ENCODE data around the gene ATP6V0A4. TPM values are rescaled to one million over a fixed set of nuclear protein-coding genes. Genes with fewer than 3 reads are reported as not detected.

ATP6V0A4 gene
- total RNA-seq, 1 experiment from 2014 or later = not detected

GRCh38 chr7:138726288-138726687 lies 71.7 kb downstream of the ATP6V0A4 start:
- H3K9ac ChIP-seq (ENCODE audit: low read length) = no peak overlapping the region
- H3K27me3 ChIP-seq (ENCODE audit: low read length) = no peaks in the 10 kb centered on the region
- H3K4me1 ChIP-seq (ENCODE audit: low read length) = no peaks in the 10 kb centered on the region
- no peak overlapping the region for H3K4me3 ChIP-seq (ENCODE audit: low read length)
- H3K9me3 ChIP-seq (ENCODE audit: low read length) = no peaks in the 10 kb centered on the region
- no peak overlapping the region for H3K4me2 ChIP-seq (ENCODE audit: low read depth, low read length, poor library complexity, severe bottlenecking)
- H3K36me3 ChIP-seq (ENCODE audit: insufficient read depth, low read length) = no peaks in the 10 kb centered on the region
- no peaks in the 10 kb centered on the region for H4K20me1 ChIP-seq (ENCODE audit: insufficient read depth, low read depth, low read length)
- H3K27ac ChIP-seq (ENCODE audit: low read length) = no peak overlapping the region
- no peak for DNase-seq
- no peaks in the 10 kb centered on the region for H3K79me2 ChIP-seq (ENCODE audit: low read length)
- no peak overlapping the region for H2AFZ ChIP-seq (ENCODE audit: low read length)
- H3K9me2 ChIP-seq (replicated peaks; ENCODE audit: insufficient read depth, low read length) = no peaks in the 10 kb centered on the region

GRCh38 chr7:138720286-138720685 lies 77.7 kb downstream of the ATP6V0A4 start:
- DNase-seq = no peak
- H3K36me3 ChIP-seq (ENCODE audit: insufficient read depth, low read length) = no peaks in the 10 kb centered on the region
- H4K20me1 ChIP-seq (ENCODE audit: insufficient read depth, low read depth, low read length) = no peaks in the 10 kb centered on the region

GRCh38 chr7:138716889-138717288 lies 81.1 kb downstream of the ATP6V0A4 start:
- H3K9me3 ChIP-seq (ENCODE audit: low read length) = no peaks in the 10 kb centered on the region

More at GRCh38 chr7:138720286-138720685, 77.7 kb downstream of the ATP6V0A4 start:
- H3K4me1 ChIP-seq (ENCODE audit: low read length) = no peaks in the 10 kb centered on the region
- H3K4me3 ChIP-seq (ENCODE audit: low read length) = no peak overlapping the region
- no peak overlapping the region for H3K9ac ChIP-seq (ENCODE audit: low read length)
- H3K9me2 ChIP-seq (replicated peaks; ENCODE audit: insufficient read depth, low read length) = no peaks in the 10 kb centered on the region
- no peaks in the 10 kb centered on the region for H3K27me3 ChIP-seq (ENCODE audit: low read length)
- H3K4me2 ChIP-seq (ENCODE audit: low read depth, low read length, poor library complexity, severe bottlenecking) = no peak overlapping the region
- no peak overlapping the region for H3K27ac ChIP-seq (ENCODE audit: low read length)
- no peaks in the 10 kb centered on the region for H3K79me2 ChIP-seq (ENCODE audit: low read length)
- H2AFZ ChIP-seq (ENCODE audit: low read length) = no peak overlapping the region
- no peaks in the 10 kb centered on the region for H3K9me3 ChIP-seq (ENCODE audit: low read length)

DNA sequence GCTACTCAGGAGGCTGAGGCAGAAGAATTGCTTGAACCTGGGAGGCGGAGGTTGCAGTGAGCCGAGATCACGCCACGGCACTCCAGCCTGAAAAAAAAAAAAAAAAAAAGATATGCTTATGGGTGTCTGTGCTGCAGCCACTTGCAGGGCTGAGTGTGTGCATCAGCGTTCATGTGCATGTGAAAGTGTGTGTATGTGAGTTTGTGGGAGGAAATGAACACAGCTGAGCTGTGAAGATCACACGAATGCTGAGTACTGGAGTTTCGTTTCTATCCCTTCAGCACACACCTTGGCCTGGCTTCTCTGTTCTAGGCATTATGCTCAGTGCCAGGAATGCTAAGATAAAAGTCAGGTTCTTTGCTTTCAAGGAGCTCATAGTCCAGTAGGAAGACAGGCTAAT lies 84.8 kb downstream of the ATP6V0A4 start:
- Histone ChIP-seq H3K27me3 (ENCODE audit: low read length) (no peaks in the 10 kb centered on the region), H3K4me1 (ENCODE audit: low read length) (no peaks in the 10 kb centered on the region), H3K79me2 (ENCODE audit: low read length) (no peaks in the 10 kb centered on the region), H3K4me3 (ENCODE audit: low read length) (no peak overlapping the region), H2AFZ (ENCODE audit: low read length) (no peak overlapping the region), H3K9ac (ENCODE audit: low read length) (no peak overlapping the region), H3K4me2 (ENCODE audit: low read depth, low read length, poor library complexity, severe bottlenecking) (no peak overlapping the region), H4K20me1 (ENCODE audit: insufficient read depth, low read depth, low read length) (no peaks in the 10 kb centered on the region), H3K27ac (ENCODE audit: low read length) (no peak overlapping the region), H3K9me3 (ENCODE audit: low read length) (no peaks in the 10 kb centered on the region), H3K9me2 (replicated peaks; ENCODE audit: insufficient read depth, low read length) (no peaks in the 10 kb centered on the region), H3K36me3 (ENCODE audit: insufficient read depth, low read length) (no peaks in the 10 kb centered on the region)
- DNase-seq = no peak

More at GRCh38 chr7:138716889-138717288, 81.1 kb downstream of the ATP6V0A4 start:
- H3K27ac ChIP-seq (ENCODE audit: low read length) = no peak overlapping the region
- no peaks in the 10 kb centered on the region for H3K9me2 ChIP-seq (replicated peaks; ENCODE audit: insufficient read depth, low read length)
- H3K9ac ChIP-seq (ENCODE audit: low read length) = no peak overlapping the region
- H4K20me1 ChIP-seq (ENCODE audit: insufficient read depth, low read depth, low read length) = no peaks in the 10 kb centered on the region
- no peaks in the 10 kb centered on the region for H3K36me3 ChIP-seq (ENCODE audit: insufficient read depth, low read length)
- no peak for DNase-seq
- no peaks in the 10 kb centered on the region for H3K4me1 ChIP-seq (ENCODE audit: low read length)
- H3K27me3 ChIP-seq (ENCODE audit: low read length) = no peaks in the 10 kb centered on the region
- no peak overlapping the region for H3K4me2 ChIP-seq (ENCODE audit: low read depth, low read length, poor library complexity, severe bottlenecking)
- no peak overlapping the region for H3K4me3 ChIP-seq (ENCODE audit: low read length)
- H3K79me2 ChIP-seq (ENCODE audit: low read length) = no peaks in the 10 kb centered on the region
- no peak overlapping the region for H2AFZ ChIP-seq (ENCODE audit: low read length)

DNA sequence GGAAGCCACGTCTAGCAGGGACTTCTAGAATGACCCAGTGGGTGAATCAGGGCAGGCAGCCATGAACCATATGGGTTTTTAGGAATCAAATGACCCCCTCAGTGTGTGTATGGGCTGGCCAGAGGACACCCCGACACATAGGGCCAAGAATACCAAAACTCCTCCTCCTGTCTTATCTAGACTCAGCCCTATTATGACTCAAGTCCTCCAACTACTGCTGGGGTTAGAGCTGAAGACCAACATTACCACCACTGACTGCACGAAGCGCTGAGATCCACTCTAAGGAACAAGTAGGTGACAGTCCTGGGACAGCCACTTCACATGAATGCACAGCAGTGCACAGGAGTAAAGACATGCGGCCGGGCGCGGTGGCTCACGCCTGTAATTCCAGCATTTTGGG lies 85.3 kb downstream of the ATP6V0A4 start:
- no peak overlapping the region for H3K27ac ChIP-seq (ENCODE audit: low read length)
- H4K20me1 ChIP-seq (ENCODE audit: insufficient read depth, low read depth, low read length) = no peaks in the 10 kb centered on the region
- H3K79me2 ChIP-seq (ENCODE audit: low read length) = no peaks in the 10 kb centered on the region
- H3K4me1 ChIP-seq (ENCODE audit: low read length) = no peaks in the 10 kb centered on the region
- no peaks in the 10 kb centered on the region for H3K9me3 ChIP-seq (ENCODE audit: low read length)
- DNase-seq = no peak
- H3K36me3 ChIP-seq (ENCODE audit: insufficient read depth, low read length) = no peaks in the 10 kb centered on the region
- H3K4me2 ChIP-seq (ENCODE audit: low read depth, low read length, poor library complexity, severe bottlenecking) = no peak overlapping the region
- no peak overlapping the region for H3K4me3 ChIP-seq (ENCODE audit: low read length)
- H2AFZ ChIP-seq (ENCODE audit: low read length) = no peak overlapping the region
- H3K27me3 ChIP-seq (ENCODE audit: low read length) = no peaks in the 10 kb centered on the region
- H3K9ac ChIP-seq (ENCODE audit: low read length) = no peak overlapping the region
- no peaks in the 10 kb centered on the region for H3K9me2 ChIP-seq (replicated peaks; ENCODE audit: insufficient read depth, low read length)

DNA sequence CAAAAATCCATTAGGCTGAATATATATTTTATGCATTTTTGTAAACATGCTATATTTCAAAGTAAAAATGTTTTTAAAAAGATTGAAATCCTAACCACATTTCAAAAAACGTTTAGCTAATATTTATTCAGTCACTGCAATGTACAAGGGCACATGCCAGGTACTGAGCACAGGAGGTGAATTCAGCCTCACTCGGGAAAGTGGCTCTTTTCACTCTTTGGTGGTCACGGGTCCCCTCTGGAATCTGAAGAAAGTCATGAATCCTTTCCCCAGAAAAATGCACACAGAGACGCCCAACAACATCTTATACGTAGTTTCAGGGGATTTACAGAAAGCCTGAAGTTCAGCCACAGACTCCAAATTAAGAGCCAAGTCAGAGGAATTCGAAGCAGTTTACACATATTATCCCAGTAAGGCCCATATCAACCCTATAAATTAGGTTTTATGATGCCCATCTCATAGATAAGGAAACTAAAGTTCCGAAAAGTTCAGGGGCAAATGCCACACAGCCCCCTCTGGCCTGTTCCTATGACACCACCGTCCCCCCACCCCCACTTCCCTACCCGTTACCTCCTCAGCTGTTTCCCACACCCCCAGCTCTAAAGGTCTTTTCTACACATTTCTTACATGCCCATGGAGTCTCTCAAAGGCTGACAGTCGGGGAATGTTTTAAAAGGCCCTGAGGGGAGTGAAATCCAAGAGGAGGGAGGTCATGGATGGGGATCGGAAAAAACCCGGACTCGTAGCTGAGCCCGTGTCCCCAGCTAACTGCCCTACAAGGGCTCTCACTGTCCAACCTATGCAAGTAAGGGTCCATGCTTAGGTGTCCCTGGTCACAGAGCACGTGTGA lies 87.2 kb downstream of the ATP6V0A4 start:
- no peaks in the 10 kb centered on the region for H3K79me2 ChIP-seq (ENCODE audit: low read length)
- no peaks in the 10 kb centered on the region for H3K9me3 ChIP-seq (ENCODE audit: low read length)
- no peak overlapping the region for H3K9ac ChIP-seq (ENCODE audit: low read length)
- no peak for DNase-seq
- no peak overlapping the region for H3K27ac ChIP-seq (ENCODE audit: low read length)
- no peaks in the 10 kb centered on the region for H4K20me1 ChIP-seq (ENCODE audit: insufficient read depth, low read depth, low read length)
- no peak overlapping the region for H3K4me3 ChIP-seq (ENCODE audit: low read length)
- H3K4me1 ChIP-seq (ENCODE audit: low read length) = no peaks in the 10 kb centered on the region
- H3K36me3 ChIP-seq (ENCODE audit: insufficient read depth, low read length) = no peaks in the 10 kb centered on the region
- no peaks in the 10 kb centered on the region for H3K9me2 ChIP-seq (replicated peaks; ENCODE audit: insufficient read depth, low read length)
- no peak overlapping the region for H3K4me2 ChIP-seq (ENCODE audit: low read depth, low read length, poor library complexity, severe bottlenecking)
- H3K27me3 ChIP-seq (ENCODE audit: low read length) = no peaks in the 10 kb centered on the region
- no peak overlapping the region for H2AFZ ChIP-seq (ENCODE audit: low read length)

GRCh38 chr7:138705167-138705566 lies 92.8 kb downstream of the ATP6V0A4 start:
- Histone ChIP-seq H3K9ac (ENCODE audit: low read length) (no peak overlapping the region), H3K27me3 (ENCODE audit: low read length) (no peaks in the 10 kb centered on the region), H2AFZ (ENCODE audit: low read length) (no peak overlapping the region), H3K27ac (ENCODE audit: low read length) (no peak overlapping the region), H3K4me1 (ENCODE audit: low read length) (no peaks in the 10 kb centered on the region), H3K4me2 (ENCODE audit: low read depth, low read length, poor library complexity, severe bottlenecking) (no peak overlapping the region), H3K9me3 (ENCODE audit: low read length) (no peaks in the 10 kb centered on the region), H4K20me1 (ENCODE audit: insufficient read depth, low read depth, low read length) (no peaks in the 10 kb centered on the region), H3K9me2 (replicated peaks; ENCODE audit: insufficient read depth, low read length) (no peaks in the 10 kb centered on the region), H3K4me3 (ENCODE audit: low read length) (no peak overlapping the region), H3K36me3 (ENCODE audit: insufficient read depth, low read length) (no peaks in the 10 kb centered on the region), H3K79me2 (ENCODE audit: low read length) (no peaks in the 10 kb centered on the region)
- no peak for DNase-seq

- Histone ChIP-seq H3K9me3 (ENCODE audit: low read length) (no peaks in the 10 kb centered on the region), H3K4me2 (ENCODE audit: low read depth, low read length, poor library complexity, severe bottlenecking) (no peak overlapping the region), H3K4me1 (ENCODE audit: low read length) (no peaks in the 10 kb centered on the region), H4K20me1 (ENCODE audit: insufficient read depth, low read depth, low read length) (no peaks in the 10 kb centered on the region), H3K9ac (ENCODE audit: low read length) (no peak overlapping the region), H2AFZ (ENCODE audit: low read length) (no peak overlapping the region), H3K4me3 (ENCODE audit: low read length) (no peak overlapping the region), H3K27me3 (ENCODE audit: low read length) (no peaks in the 10 kb centered on the region), H3K9me2 (replicated peaks; ENCODE audit: insufficient read depth, low read length) (no peaks in the 10 kb centered on the region), H3K79me2 (ENCODE audit: low read length) (no peaks in the 10 kb centered on the region), H3K36me3 (ENCODE audit: insufficient read depth, low read length) (no peaks in the 10 kb centered on the region), H3K27ac (ENCODE audit: low read length) (no peak overlapping the region)
- no peak for DNase-seq
Observed at GRCh38 chr7:138701537-138701923, 96.5 kb downstream of the ATP6V0A4 start.
